Endodermal cell (in vitro differentiated cells): ENCODE results near the gene LLGL2. TPM values are rescaled to one million over a fixed set of nuclear protein-coding genes. Genes with fewer than 3 reads are reported as not detected.
A peak's percentile ranks its signal among the peaks of the same experiment; 100 is the strongest.

Experiments
- DNase-seq: peaks from one replicate; pipeline ENCODE4 v3.0.0-alpha.2; 2017
- H3K27ac ChIP-seq: 2 replicates; pipeline ENCODE4 v1.5.1; 2013; ENCODE audit warnings: mild to moderate bottlenecking, low read depth, low read length, moderate library complexity
- H3K27me3 ChIP-seq: 2 replicates; pipeline ENCODE4 v1.6.1; 2013; ENCODE audit warnings: mild to moderate bottlenecking, low read length, moderate library complexity; ENCODE audit not compliant: insufficient read depth, control insufficient read depth, poor library complexity, severe bottlenecking
- H3K36me3 ChIP-seq: 2 replicates; pipeline ENCODE4 v1.7.0; 2013; ENCODE audit warnings: mild to moderate bottlenecking, low read length, moderate library complexity; ENCODE audit not compliant: control insufficient read depth, insufficient read depth
- H3K4me1 ChIP-seq: one replicate; pipeline ENCODE4 v1.7.0; 2013; ENCODE audit warnings: low read length; ENCODE audit not compliant: control insufficient read depth, insufficient read depth
- H3K4me3 ChIP-seq: 2 replicates; pipeline ENCODE4 v1.5.1; 2013; ENCODE audit warnings: mild to moderate bottlenecking, low read length, moderate library complexity
- H3K9ac ChIP-seq: 2 replicates; pipeline ENCODE4 v1.6.1; 2013; ENCODE audit warnings: mild to moderate bottlenecking, low read length, moderate library complexity; ENCODE audit not compliant: poor library complexity, severe bottlenecking; ENCODE audit errors: extremely low read depth
- H3K9me3 ChIP-seq: 2 replicates; pipeline ENCODE4 v1.6.1; 2013; ENCODE audit warnings: mild to moderate bottlenecking, low read length, moderate library complexity; ENCODE audit not compliant: control insufficient read depth
- H3K27ac Mint-ChIP-seq: 2 replicates; pipeline ENCODE4 v1.8.0; 2020; ENCODE audit warnings: mixed read lengths
- H3K27me3 Mint-ChIP-seq: 2 replicates; pipeline ENCODE4 v1.8.0; 2021; ENCODE audit warnings: mild to moderate bottlenecking, mixed read lengths; ENCODE audit not compliant: insufficient read depth
- H3K36me3 Mint-ChIP-seq: 2 replicates; pipeline ENCODE4 v1.8.0; 2020; ENCODE audit warnings: low read depth, mixed read lengths
- H3K4me1 Mint-ChIP-seq: 2 replicates; pipeline ENCODE4 v1.8.0; 2020; ENCODE audit warnings: mixed read lengths
- H3K4me3 Mint-ChIP-seq: 2 replicates; pipeline ENCODE4 v1.8.0; 2020; ENCODE audit warnings: mild to moderate bottlenecking, moderate library complexity, mixed read lengths
- H3K9me3 Mint-ChIP-seq: 2 replicates; pipeline ENCODE4 v1.8.0; 2020; ENCODE audit warnings: mild to moderate bottlenecking, mixed read lengths
- WGBS, 2 experiments: methylation state at CpG; one replicate each; pipeline versions ENCODE4 v1.1.5 to v1.1.7; 2013; ENCODE audit warnings: missing lambda C conversion rate in 2 of 2, mixed read lengths in 1 of 2; ENCODE audit not compliant: insufficient coverage in 1 of 2, insufficient read length in 1 of 2; 5-methylcytosine and 5-hydroxymethylcytosine counted together
- total RNA-seq, 2 donors: library from RNA; stranded (reverse); fragmentation: NEBNext Ultra II Directional in 1 of 2; extraction: Animal tissue kit (Norgen Biotek cat#: 25700) in 1 of 2; gene quantifications; 2 replicates in 1 of 2; 3 replicates in 1 of 2; pipeline ENCODE4 v1.2.1, GENCODE V29; 2021
- TF ChIP-seq, protein P1 (sequence below): fragments of 200-600 bp; sonication (generic); conservative IDR thresholded peaks from 2 replicates; pipeline ENCODE4 v1.5.0; 2021; ENCODE audit warnings: antibody characterized with exemption, mild to moderate bottlenecking

The LLGL2 gene
- total RNA-seq, 2 donors from 2014 or later = 128 to 149 TPM

DNA sequence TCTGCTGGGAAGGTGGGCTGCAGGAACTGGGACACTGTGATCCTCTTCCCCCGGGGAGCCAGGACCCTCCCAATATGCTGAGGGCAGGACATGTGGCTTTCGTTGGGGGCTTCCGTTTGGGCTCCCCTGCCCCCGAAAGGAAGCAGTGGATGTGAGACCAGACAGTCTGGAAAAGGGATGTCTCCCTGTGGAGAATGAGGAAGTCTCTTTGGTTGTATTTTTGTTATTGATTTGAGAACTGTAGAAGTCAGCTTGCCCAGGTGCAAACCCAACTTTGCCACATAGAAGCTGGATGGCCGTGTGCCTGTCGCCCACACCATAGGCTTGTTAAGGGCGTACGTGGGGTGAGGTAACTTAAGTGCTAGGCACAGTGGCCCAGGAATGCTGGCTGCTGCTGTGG is 18.8 kb downstream of the LLGL2 start:
- Histone ChIP-seq H3K9me3 (no peaks in the 10 kb centered on the region), H3K27me3 (no peaks in the 10 kb centered on the region), H3K36me3 (peaks cover 3% of the 10 kb centered on the region), H3K27ac (no peak overlapping the region), H3K4me3 (no peak overlapping the region), H3K4me1 (peaks cover 14% of the 10 kb centered on the region), H3K9ac (no peak overlapping the region)
- TF ChIP-seq, protein P1, sequence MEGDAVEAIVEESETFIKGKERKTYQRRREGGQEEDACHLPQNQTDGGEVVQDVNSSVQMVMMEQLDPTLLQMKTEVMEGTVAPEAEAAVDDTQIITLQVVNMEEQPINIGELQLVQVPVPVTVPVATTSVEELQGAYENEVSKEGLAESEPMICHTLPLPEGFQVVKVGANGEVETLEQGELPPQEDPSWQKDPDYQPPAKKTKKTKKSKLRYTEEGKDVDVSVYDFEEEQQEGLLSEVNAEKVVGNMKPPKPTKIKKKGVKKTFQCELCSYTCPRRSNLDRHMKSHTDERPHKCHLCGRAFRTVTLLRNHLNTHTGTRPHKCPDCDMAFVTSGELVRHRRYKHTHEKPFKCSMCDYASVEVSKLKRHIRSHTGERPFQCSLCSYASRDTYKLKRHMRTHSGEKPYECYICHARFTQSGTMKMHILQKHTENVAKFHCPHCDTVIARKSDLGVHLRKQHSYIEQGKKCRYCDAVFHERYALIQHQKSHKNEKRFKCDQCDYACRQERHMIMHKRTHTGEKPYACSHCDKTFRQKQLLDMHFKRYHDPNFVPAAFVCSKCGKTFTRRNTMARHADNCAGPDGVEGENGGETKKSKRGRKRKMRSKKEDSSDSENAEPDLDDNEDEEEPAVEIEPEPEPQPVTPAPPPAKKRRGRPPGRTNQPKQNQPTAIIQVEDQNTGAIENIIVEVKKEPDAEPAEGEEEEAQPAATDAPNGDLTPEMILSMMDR = no peak
- Mint-ChIP-seq H3K27ac (peak overlapping the region; percentile 44), H3K36me3 (peaks cover 25% of the 10 kb centered on the region), H3K4me1 (peaks cover 33% of the 10 kb centered on the region), H3K27me3 (no peaks in the 10 kb centered on the region), H3K4me3 (no peak overlapping the region), H3K9me3 (no peaks in the 10 kb centered on the region)
- 93 to 94% methylated on average over 3 to 8 of the region's 8 CpGs for WGBS, 2 experiments
- DNase-seq = no peak

DNA sequence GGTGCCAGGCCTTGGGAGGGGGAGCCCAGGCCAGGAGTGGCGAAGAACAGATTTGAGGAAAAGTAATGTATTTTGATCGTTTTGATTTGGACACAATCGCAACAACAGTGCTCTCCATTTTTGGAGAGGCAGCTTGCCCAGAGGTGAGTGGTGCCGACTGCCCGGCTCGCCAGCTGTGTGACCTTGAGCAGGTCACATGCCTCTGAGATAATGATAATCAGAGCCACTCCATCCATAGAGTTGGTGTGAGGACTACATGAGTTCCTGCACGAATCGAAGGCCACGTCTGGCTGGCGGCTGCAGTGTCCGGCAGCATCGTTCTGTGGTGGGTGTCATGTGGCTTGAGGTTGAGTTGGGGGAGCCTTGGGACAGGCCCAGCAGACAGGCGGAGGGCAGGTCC is 20.7 kb downstream of the LLGL2 start:
- no peak overlapping the region for H3K27ac ChIP-seq
- Mint-ChIP-seq H3K4me1 (peaks cover 37% of the 10 kb centered on the region), H3K4me3 (no peak overlapping the region), H3K27ac (no peak overlapping the region), H3K9me3 (no peaks in the 10 kb centered on the region), H3K36me3 (peaks cover 25% of the 10 kb centered on the region), H3K27me3 (no peaks in the 10 kb centered on the region)
- H3K36me3 ChIP-seq = peaks cover 3% of the 10 kb centered on the region
- H3K9me3 ChIP-seq = no peaks in the 10 kb centered on the region
- no peak for DNase-seq
- H3K4me1 ChIP-seq = peaks cover 14% of the 10 kb centered on the region
- H3K27me3 ChIP-seq = no peaks in the 10 kb centered on the region
- TF ChIP-seq, protein P1 = no peak
- no peak overlapping the region for H3K4me3 ChIP-seq
- 96% methylated on average over 10 to 13 of the region's 13 CpGs for WGBS, 2 experiments
- no peak overlapping the region for H3K9ac ChIP-seq

DNA sequence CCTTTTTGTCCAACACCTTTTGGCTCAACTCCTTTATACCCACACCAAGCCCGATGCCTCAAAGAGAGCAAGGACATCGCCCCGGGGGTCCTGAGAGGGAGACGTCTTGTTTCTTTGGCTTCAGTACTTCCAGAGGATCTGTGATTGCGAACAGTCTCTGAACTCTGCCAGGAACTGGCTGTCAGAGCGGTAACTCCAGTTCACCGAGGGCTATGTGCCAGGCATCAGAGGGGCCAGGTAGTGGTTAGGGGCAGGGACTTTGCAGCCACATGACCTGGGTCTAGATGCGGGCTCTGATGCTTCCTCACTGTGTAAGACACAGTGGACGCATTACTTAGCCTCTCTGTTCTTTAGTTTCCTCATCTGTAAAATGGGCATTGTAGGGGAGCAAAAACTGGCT is 21.6 kb downstream of the LLGL2 start:
- H3K4me3 Mint-ChIP-seq = no peak overlapping the region
- WGBS, 2 experiments = 91 to 98% methylated on average over 7 to 9 of the region's 9 CpGs
- DNase-seq = no peak
- Histone ChIP-seq H3K27ac (no peak overlapping the region), H3K9ac (no peak overlapping the region), H3K9me3 (no peaks in the 10 kb centered on the region), H3K4me1 (peaks cover 14% of the 10 kb centered on the region), H3K36me3 (peaks cover 3% of the 10 kb centered on the region), H3K4me3 (no peak overlapping the region), H3K27me3 (no peaks in the 10 kb centered on the region)
- H3K4me1 Mint-ChIP-seq = peaks cover 32% of the 10 kb centered on the region
- no peaks in the 10 kb centered on the region for H3K9me3 Mint-ChIP-seq
- TF ChIP-seq, protein P1 = no peak
- no peak overlapping the region for H3K27ac Mint-ChIP-seq
- peaks cover 25% of the 10 kb centered on the region for H3K36me3 Mint-ChIP-seq
- H3K27me3 Mint-ChIP-seq = no peaks in the 10 kb centered on the region
